Osteocyte (in vitro differentiated cells): Measurements from ENCODE around the gene CAMSAP1. TPM values are rescaled to one million over a fixed set of nuclear protein-coding genes. Genes with fewer than 3 reads are reported as not detected.

Experiments
- DNase-seq: peaks from one replicate; pipeline ENCODE4 v3.0.0; 2021; ENCODE audit warnings: mixed read lengths; ENCODE audit not compliant: unreplicated experiment; ENCODE audit errors: extremely low spot score
- H3K27ac Mint-ChIP-seq: one replicate; pipeline ENCODE4 v1.8.0; 2021; ENCODE audit warnings: mild to moderate bottlenecking, mixed read lengths; ENCODE audit not compliant: unreplicated experiment
- H3K27me3 Mint-ChIP-seq: one replicate; pipeline ENCODE4 v1.8.0; 2021; ENCODE audit warnings: mixed read lengths; ENCODE audit not compliant: unreplicated experiment
- H3K36me3 Mint-ChIP-seq: one replicate; pipeline ENCODE4 v1.8.0; 2021; ENCODE audit warnings: mixed read lengths; ENCODE audit not compliant: unreplicated experiment
- H3K4me1 Mint-ChIP-seq: one replicate; pipeline ENCODE4 v1.8.0; 2021; ENCODE audit warnings: mixed read lengths; ENCODE audit not compliant: unreplicated experiment
- H3K4me3 Mint-ChIP-seq: one replicate; pipeline ENCODE4 v1.8.0; 2021; ENCODE audit warnings: mild to moderate bottlenecking, moderate library complexity, mixed read lengths; ENCODE audit not compliant: unreplicated experiment
- H3K9me3 Mint-ChIP-seq: one replicate; pipeline ENCODE4 v1.8.0; 2021; ENCODE audit warnings: mixed read lengths; ENCODE audit not compliant: unreplicated experiment
- total RNA-seq: library from RNA; stranded (reverse); gene quantifications from 2 replicates; pipeline ENCODE4 v1.2.1, GENCODE V29; 2021
- TF ChIP-seq, protein P1 (sequence below): fragments of 200-600 bp; sonication (generic); IDR thresholded peaks from 2 replicates; pipeline ENCODE4 v1.5.0; 2021; ENCODE audit warnings: antibody characterized with exemption, mild to moderate bottlenecking, moderate library complexity

The CAMSAP1 gene
- total RNA-seq, 1 donor from 2014 or later = 34.4 TPM

DNA sequence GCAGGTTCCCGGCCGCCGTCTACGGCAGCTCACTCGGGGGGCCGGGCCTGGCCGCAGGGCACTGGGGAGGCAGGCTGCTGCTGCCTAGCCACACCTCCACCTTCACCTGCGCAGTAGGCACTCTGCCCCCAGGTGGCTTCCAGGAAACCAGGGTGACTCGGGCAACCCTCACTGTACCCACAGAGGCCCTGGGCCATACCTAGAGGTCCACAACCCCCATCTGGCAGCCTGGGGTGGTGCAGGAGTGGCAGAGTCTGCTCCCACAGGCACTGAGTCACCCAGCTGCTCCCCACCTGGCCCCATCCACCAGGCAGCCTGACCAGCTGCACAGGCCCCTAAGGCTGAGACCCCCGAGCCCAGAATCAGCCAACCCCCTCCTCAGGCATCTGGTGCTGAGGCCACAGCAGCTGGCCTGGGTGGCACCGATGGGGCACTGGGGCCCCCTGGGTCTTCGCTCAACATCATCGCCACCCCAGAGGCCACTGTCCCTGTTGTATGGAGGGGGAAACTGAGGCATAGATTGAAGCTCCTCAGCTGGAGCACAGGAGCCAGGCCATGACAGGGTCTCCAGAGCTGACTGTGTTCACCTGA is 135.2 kb downstream of the CAMSAP1 start:
- TF ChIP-seq, protein P1, sequence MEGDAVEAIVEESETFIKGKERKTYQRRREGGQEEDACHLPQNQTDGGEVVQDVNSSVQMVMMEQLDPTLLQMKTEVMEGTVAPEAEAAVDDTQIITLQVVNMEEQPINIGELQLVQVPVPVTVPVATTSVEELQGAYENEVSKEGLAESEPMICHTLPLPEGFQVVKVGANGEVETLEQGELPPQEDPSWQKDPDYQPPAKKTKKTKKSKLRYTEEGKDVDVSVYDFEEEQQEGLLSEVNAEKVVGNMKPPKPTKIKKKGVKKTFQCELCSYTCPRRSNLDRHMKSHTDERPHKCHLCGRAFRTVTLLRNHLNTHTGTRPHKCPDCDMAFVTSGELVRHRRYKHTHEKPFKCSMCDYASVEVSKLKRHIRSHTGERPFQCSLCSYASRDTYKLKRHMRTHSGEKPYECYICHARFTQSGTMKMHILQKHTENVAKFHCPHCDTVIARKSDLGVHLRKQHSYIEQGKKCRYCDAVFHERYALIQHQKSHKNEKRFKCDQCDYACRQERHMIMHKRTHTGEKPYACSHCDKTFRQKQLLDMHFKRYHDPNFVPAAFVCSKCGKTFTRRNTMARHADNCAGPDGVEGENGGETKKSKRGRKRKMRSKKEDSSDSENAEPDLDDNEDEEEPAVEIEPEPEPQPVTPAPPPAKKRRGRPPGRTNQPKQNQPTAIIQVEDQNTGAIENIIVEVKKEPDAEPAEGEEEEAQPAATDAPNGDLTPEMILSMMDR = no peak
- Mint-ChIP-seq H3K4me3 (no peak overlapping the region), H3K36me3 (no peaks in the 10 kb centered on the region), H3K9me3 (no peaks in the 10 kb centered on the region), H3K27me3 (no peaks in the 10 kb centered on the region), H3K27ac (no peak overlapping the region), H3K4me1 (no peaks in the 10 kb centered on the region)
- no peak for DNase-seq

DNA sequence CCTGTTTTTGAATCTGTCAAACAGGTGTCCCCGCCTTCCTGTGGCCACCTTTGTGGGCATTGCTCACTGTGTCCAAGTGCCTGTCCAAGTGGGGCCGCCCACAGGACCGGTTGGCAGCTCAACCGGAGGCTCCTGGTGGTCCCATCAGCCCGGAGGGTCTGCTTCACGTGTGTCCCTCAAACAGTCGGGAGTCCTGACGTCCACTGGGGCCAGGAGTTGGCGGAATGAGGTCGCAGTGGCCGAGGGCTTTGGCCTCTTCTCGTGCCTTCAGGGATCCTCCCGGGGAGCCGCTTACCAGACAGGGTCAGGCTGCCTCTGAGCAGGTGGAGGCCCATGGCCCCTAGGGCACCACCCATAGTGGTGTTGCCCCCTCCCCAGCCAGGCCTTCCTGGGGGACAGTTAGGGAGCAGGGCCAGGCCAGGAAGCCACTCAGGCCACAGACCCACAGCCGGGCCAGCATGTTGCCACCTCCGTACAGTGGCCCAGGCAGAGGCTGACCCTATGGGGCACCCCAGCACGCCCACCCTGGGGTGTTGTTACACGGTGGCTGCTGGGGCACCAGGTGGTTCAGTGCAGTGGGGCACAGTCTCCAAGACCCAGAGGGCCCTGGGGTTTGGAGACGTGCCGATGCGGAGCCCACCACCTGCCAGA is 135.8 kb downstream of the CAMSAP1 start:
- no peak overlapping the region for H3K4me3 Mint-ChIP-seq
- no peak overlapping the region for H3K27ac Mint-ChIP-seq
- TF ChIP-seq, protein P1 = no peak
- no peaks in the 10 kb centered on the region for H3K27me3 Mint-ChIP-seq
- H3K4me1 Mint-ChIP-seq = no peaks in the 10 kb centered on the region
- DNase-seq = no peak
- no peaks in the 10 kb centered on the region for H3K9me3 Mint-ChIP-seq
- H3K36me3 Mint-ChIP-seq = no peaks in the 10 kb centered on the region

DNA sequence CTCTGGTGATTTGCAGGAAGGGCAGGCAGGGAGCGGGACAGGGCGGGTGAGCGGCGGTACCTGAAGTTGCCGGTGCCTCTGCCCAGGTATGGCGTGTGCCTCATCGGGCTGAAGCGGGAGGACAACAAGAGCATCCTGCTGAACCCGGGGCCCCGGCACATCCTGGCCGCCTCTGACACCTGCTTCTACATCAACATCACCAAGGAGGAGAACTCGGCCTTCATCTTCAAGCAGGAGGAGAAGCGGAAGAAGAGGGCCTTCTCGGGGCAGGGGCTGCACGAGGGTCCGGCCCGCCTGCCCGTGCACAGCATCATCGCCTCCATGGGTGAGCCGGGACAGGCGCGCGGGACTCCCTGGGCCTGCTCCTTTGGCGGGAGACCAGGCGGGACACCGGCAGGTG is 136.6 kb downstream of the CAMSAP1 start:
- Mint-ChIP-seq H3K4me3 (no peak overlapping the region), H3K4me1 (no peaks in the 10 kb centered on the region), H3K36me3 (no peaks in the 10 kb centered on the region), H3K9me3 (no peaks in the 10 kb centered on the region), H3K27me3 (no peaks in the 10 kb centered on the region), H3K27ac (no peak overlapping the region)
- TF ChIP-seq, protein P1 = no peak
- no peak for DNase-seq

DNA sequence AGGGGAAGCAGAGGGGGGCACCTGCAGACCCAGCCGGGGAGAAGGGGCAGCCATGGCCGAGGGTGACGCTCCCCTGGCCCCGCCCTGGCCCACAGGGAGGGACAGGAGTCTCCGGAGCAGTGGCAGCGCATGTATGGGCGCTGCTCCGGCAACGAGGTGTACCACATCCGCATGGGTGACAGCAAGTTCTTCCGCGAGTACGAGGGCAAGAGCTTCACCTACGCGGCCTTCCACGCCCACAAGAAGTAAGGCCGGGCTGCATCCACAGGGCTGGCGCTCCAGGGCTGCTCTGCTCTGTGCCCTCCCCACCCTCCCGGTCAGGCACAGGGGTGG is 137.2 kb downstream of the CAMSAP1 start:
- no peaks in the 10 kb centered on the region for H3K27me3 Mint-ChIP-seq
- no peak for DNase-seq
- H3K27ac Mint-ChIP-seq = no peak overlapping the region
- no peak overlapping the region for H3K4me3 Mint-ChIP-seq
- H3K9me3 Mint-ChIP-seq = no peaks in the 10 kb centered on the region
- H3K36me3 Mint-ChIP-seq = no peaks in the 10 kb centered on the region
- TF ChIP-seq, protein P1 = no peak
- no peaks in the 10 kb centered on the region for H3K4me1 Mint-ChIP-seq

DNA sequence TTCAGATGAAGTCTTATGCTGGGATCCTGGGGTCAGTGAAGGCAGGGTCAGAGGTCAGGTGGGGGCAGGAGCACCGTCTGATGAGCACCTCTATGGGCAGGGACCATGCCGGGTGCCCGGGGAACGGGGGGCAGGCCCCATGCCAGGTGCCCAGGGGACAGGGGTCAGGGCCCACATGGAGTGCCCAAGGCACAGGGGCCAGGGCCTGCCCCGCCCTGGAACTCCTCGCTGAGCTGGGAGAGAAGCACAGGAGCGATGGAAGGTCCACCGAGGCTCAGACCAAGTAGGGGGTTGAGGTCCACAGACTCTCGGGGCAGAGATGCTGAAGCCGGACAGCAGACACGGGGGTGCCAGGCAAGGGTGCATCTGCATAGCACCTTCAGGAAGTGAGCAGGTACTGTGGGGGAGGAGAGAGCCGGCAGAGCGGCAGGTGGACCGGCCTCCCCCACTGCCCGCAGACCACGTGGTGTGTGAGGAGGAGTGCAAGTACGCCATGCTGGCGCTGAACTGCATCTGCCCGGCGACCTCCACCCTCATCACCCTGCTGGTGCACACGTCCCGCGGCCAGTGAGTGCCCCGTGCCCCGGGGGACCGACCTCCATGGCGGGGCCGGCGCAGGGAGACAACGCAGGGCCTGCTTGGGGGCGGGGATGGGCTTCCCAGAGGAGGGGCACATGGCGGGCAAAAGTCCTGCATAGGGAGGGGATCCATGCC is 137.7 kb downstream of the CAMSAP1 start:
- DNase-seq = no peak
- H3K4me3 Mint-ChIP-seq = no peak overlapping the region
- no peaks in the 10 kb centered on the region for H3K36me3 Mint-ChIP-seq
- H3K27ac Mint-ChIP-seq = no peak overlapping the region
- no peaks in the 10 kb centered on the region for H3K9me3 Mint-ChIP-seq
- H3K27me3 Mint-ChIP-seq = no peaks in the 10 kb centered on the region
- H3K4me1 Mint-ChIP-seq = no peaks in the 10 kb centered on the region
- TF ChIP-seq, protein P1 = no peak
